Retina (tissue), 1 donor: ENCODE measurements around the gene SLC25A1.

Source experiments
- DNase-seq: peaks from one replicate; pipeline ENCODE4 v3.0.0-alpha.2; 2016

The SLC25A1 gene

DNA sequence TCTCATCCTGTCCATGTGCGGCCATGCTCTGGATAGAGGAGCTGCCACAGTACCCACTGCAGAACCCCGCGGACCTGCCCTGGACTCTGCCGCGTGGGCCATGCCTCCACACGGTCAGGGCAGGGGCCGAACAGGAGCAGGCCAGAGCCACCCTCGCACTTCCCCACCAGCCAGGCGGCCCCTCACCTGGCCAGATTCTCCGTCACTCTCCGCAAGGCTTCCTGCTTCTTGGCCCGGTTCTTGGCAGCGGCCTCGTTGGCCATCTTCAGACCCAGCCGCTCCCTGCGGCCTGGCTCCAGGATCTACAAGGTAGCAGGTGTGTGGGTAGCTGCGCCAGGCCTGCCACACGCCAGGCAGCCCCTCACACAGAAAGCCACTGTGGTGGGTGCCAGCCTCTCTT is 43.7 kb downstream of the SLC25A1 start:
- no peak for DNase-seq

DNA sequence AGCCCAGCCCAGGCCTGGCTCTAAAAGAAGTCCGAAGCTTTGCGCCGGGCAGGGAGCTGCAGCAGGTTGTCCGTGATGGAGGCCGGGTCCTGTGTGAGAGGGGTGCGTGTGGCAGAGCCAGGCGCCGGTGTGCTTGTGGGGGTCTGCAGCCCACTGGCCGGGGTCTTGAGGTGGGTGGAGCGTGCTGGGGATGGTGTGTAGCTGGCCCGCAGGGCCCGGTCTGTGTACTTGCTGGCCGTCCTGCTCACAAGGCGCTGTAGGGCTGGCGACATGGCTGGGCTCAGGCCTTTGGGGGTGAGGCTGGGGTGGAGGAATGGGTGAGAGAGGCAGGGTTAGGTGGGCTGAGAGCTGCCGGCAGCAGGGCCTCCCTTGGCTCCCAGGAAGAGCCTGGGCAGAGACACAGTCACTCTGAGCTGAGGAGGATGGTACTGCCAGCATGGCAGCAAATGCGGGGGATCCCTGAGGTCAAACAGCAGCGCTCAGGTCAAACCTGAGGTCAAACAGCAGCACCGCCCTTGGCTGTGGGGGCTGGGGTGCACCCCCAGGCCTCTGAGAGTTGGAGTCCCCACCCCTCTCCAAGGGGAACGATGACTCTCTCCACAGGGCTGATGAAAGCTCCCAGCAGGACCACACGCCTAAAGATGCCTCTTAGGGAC is 44.2 kb downstream of the SLC25A1 start:
- DNase-seq, result no peak

DNA sequence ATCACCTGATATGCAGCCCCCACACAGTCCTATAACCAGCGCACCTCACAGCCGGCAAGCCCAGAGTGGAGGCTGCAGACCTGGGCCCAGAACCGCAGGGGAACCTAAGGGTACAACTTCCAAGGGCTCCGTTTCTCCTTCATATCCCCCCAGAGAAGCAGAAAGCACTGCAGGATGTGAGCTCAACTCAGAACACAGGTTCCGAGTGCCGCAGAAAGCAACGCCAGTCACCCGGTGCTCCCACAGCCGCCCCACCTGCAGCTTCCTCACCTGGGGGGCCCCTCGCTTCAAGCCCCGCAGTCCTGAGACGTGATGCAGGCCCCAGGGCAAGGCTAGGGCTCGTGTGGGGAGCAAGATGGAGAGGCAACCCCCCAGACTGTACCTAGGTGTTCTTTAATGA is 45.0 kb downstream of the SLC25A1 start:
- DNase-seq, result no peak

DNA sequence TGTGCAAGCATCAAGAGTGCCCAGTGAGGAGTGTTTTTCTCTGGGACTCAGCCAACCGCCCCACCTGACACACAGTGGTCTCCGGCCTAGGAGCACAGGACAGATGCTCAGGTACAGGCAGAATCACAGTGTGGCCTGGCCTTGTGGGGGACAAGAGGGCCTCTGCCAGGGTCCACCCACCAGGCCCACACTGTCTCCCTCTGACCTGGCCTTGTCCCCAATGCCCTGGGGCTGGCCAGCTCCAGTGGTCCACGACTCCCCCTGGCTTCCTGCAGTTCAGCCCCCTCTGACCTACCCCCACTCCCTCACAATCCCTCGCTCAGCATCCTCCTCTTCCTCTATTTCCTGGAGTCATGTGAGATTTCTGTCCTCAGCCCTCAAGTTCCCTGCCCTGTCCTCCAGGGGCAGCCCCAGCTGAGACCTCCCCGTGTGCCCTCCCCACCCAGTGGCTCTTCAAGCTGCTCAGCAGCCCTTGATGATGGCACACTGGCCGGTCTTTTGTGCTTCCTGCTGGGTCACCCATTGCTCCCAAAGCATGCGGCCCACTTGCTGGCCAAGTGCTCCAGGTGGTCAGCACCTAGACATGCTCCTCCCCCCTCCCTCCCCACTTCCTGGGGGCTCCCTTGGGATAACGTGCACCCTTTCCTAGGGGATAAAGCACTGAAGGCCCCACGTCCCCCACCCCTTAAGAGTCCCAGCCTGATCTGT is 45.7 kb downstream of the SLC25A1 start:
- DNase-seq, result no peak

DNA sequence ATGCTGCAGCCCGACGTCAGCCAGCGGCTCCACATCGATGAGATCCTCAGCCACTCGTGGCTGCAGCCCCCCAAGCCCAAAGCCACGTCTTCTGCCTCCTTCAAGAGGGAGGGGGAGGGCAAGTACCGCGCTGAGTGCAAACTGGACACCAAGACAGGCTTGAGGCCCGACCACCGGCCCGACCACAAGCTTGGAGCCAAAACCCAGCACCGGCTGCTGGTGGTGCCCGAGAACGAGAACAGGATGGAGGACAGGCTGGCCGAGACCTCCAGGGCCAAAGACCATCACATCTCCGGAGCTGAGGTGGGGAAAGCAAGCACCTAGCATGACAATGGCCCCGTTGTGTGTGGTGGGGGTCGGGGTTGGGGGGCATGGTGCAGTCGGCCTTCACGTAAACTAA is 46.4 kb downstream of the SLC25A1 start:
- DNase-seq, result no peak

DNA sequence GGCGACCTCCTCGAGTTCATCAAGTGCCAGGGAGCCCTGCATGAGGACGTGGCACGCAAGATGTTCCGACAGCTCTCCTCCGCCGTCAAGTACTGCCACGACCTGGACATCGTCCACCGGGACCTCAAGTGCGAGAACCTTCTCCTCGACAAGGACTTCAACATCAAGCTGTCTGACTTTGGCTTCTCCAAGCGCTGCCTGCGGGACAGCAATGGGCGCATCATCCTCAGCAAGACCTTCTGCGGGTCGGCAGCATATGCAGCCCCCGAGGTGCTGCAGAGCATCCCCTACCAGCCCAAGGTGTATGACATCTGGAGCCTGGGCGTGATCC is 46.9 kb downstream of the SLC25A1 start:
- no peak for DNase-seq

DNA sequence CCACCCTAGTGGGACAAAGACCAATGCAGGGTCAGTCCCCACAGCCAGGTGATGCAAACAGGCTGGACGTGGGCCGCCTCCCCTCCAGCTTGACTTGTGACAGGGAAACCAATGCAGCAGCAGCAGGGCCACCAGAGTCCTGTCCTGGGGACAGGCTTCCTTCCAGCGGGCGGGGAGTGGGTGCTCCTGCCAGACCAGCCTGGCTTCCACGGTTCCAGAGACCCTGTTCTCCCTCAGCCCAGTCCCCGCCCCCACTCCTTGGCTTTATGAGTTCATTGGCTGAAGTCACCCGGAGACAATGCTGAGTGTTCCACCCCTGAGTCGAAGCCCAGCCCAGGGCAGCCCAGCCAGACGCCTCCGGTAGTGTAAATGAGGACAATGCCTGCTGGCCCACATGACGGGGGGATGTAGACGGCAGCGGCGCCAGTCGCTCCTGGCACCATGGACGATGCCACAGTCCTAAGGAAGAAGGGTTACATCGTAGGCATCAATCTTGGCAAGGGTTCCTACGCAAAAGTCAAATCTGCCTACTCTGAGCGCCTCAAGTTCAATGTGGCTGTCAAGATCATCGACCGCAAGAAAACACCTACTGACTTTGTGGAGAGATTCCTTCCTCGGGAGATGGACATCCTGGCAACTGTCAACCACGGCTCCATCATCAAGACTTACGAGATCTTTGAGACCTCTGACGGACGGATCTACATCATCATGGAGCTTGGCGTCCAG is 47.4 kb downstream of the SLC25A1 start, which contains the start of gene TSSK2:
TSS of gene TSSK2 (plus strand) at position 350 of the 726 bp plus-strand sequence. CDS start at position 442, 92 bp downstream.
- no peak for DNase-seq

DNA sequence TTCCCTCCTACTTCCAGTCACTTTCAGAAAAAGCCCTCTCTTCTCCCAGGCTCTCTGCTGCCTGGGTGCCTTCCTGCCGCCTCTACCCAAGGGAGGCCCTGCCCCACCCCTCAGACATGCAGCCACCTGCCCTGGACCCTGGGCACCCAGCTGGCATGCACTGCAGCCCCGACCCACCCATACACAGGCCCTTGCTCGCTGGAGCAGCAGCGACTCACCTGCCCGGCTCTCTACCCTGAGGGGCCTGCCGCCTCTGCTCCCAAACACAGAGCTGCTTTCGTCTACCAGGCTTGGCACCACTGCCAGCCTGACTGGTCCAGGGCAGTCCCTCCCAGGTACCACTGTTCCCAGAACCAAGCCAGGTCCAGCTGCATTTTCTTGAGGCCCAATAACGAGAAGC is 48.7 kb downstream of the SLC25A1 start:
- no peak for DNase-seq

DNA sequence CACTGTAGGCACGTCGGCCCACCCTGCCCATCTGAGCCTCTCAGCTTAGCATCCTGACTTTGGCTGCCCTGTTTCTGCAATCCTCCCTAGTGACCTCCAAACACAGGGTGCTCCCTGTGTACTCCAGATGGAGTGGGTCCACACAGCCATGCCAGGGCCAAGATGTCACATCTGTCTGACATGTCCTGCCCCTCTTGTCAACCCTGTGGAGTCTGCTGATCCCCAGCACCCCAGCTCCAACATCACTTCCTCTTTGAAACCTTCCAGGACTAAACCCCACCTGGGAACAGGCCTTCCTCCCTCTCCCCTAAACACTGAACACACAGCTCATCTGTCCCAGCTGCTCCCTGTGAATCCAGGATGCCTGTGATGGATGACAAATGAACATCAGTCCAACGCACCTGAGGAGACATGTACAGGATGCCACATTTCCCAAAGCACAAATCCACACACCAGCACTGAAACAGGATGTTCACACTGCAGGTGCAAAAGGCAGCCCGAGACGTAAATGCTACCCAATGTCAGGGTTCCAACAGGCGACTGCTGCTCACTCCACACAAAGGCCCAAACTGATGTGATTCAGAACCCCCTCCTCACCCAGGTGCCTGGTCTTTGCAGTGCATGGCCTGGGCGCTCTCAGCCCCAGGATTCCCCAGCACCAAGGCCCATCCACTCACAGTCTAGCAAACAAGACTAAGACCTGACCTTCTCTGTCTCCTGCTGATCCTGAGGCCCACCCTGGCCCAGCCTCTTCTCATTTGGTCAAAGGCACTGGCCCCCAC is 49.4 kb downstream of the SLC25A1 start:
- DNase-seq, result no peak

DNA sequence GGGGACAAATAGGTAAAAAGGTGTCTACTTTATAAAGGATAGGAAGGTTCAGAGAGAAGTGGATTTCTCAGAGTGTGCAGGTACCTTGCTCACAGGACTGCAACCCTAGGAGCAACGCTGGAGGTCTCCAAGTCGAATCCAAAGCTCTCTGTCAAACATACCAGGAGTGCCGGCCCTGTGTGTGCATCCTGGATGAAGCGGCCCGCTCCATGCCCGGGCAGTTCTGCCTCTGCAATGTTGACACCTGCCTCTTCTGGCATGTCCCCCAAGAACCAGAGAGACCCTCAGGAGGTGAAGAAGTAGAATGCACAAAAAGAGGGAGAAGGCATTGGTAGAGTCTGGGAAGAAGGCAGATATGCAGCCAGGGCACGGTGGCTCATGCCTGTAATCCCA is 50.5 kb downstream of the SLC25A1 start:
- DNase-seq, result no peak

DNA sequence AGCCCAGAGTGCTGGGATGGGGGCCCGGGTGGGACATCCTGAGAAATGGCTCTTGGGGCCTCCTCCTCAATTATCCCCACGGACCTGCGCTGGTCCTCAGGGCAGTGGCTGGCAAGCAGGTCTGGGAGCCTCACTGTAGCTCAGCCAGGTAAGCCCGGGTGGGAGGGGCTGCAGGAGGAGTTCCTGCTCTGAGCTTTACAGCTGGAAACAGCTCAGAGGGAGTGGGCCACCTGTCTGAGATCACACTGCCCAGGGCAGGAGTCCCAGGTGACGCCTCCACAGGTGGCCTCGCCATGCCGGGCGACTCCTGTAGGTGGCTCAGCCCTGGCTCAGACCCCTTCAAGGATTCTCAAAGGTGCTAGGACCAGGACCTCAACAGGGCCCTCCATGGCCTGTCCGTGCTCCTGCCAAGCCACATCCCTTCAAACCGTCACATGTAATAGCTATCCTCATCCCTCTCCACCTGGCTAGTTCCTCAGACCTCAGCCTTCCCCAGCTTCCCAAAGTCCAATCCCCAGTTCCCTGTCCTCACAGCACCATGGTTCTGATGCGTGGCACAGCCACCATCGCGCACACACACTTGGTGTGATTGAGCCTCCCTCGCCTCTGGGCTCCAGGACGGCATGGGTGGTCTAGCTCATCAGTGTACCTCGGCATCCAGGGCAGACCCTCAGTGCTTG is 51.1 kb downstream of the SLC25A1 start:
- no peak for DNase-seq

DNA sequence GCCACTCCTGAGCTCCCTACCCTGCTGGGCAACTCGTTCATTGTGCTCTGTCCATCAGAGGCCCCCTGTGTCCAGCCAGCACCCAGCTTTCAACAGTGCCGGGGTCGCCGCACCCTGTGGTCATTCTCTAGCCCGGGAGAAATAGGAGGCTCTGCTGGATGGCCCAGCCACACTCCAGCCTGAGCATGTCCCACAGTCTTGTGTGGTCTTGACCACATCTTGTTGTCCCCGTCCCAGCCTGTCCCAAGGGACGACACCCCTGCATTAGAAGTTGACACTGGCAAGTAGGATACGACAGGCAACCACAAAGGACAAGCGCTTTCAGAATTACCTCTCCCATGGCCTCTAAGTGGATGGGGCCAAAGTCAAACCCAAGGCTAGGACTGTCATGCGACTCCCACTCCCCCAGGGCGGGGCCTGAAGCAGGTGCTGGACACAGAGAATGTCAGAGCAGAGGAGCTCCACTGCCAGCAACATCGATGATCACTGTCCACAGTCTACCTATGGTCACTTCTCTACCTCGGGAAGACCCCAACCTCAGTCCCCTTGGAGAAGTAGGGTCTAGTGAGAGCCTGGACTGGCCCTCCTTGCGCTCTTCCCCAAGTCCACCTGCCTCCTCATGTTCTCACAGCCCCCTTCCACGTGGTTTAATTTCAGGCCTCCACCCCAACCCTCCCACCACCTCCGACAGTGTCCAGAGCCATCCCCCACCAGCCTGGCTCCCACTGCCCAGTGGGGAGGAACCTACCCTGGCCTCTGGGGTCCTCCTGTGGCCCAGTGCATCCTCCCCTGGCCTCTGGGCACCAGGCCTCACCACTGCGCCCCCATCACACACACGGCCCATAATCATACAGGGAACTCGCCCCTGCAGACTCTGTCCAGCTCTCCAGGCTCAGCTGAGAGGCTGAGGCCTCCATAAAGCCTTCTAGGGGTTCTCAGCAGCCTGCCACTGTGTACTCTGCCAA is 51.9 kb downstream of the SLC25A1 start:
- DNase-seq, result no peak
